ENCODE results near the gene KIF13A.
"Not testable (repeated sequence)": the region's sequence is repeated elsewhere in the genome, so short reads cannot be mapped to it uniquely, and the experiment has no call there.

KIF13A gene

GRCh38 chr6:17905611-17906592 is 81.5 kb downstream of the KIF13A start:
- in situ Hi-C loops (cut with MboI; ENCODE audit: low sequenced_read_pairs), result no loop called here

GRCh38 chr6:17904491-17905120 is 82.8 kb downstream of the KIF13A start:
- in situ Hi-C loops (cut with MboI; ENCODE audit: low sequenced_read_pairs), result no loop called here

DNA sequence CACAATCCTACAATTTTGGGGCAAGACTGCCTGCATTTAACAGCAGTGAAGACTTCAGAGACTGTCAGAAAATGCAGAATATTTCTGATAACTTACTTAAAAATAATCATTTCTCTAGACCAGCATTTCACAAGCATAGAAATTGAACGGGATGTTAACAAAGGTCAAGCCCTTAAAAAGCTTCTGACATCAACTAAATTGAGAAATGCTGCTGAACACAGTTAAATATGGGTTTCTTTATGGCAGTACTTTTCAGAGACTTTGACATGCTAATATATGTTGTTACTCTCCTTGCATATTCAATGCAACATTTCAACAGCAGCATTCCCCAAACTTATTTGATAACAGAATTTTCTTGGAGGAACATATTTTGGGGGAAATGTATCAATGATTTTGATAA is 84.5 kb downstream of the KIF13A start:
- in situ Hi-C loops (cut with MboI; ENCODE audit: low sequenced_read_pairs), result no loop called here

- in situ Hi-C loops (cut with MboI; ENCODE audit: low sequenced_read_pairs), result no loop called here
Measured at GRCh38 chr6:17901493-17901892, 85.9 kb downstream of the KIF13A start.

DNA sequence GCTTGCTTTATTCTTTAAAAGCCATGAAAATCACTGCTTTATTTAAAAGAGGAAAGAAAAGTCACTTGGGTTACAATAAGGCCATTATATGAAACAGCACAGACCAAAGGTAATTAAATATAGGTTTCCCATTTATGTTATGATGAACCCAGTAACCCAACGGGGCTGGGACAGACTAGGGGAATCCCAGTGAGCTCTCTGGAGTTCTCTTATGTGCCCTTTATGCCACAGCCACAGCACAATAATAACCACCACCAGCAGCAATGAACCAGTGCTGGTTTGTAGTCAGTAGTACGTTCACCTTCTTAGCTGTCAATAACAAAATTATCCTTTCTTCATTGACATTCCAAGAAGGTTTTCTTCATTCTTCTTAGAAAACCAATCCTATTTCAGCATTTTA is 87.4 kb downstream of the KIF13A start:
- in situ Hi-C loops (cut with MboI; ENCODE audit: low sequenced_read_pairs), result no loop called here

- in situ Hi-C loops (cut with MboI; ENCODE audit: low sequenced_read_pairs), result no loop called here
Measured at GRCh38 chr6:17899491-17899890, 87.9 kb downstream of the KIF13A start.

DNA sequence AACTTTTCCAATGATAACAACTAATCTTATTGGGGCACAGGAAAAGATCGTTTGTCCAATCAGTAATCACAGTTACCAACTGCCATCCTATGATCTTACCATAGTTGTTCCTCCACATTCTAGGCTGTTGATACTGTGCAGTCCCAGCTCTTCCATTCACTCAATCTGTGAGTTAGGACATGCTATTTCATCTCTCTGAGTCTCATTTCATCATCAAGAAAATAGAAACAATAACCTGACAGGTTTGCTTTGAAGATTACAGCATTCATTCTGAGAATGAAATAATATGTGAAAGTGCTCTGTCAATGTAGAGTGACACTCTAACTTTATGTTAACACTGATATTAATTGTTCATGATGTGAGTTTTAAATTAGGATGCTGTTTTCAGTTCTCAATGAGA is 89.8 kb downstream of the KIF13A start:
- in situ Hi-C loops (cut with MboI; ENCODE audit: low sequenced_read_pairs), result no loop called here

- in situ Hi-C loops (cut with MboI; ENCODE audit: low sequenced_read_pairs), result no loop called here
Measured at GRCh38 chr6:17894905-17895304, 92.5 kb downstream of the KIF13A start.

GRCh38 chr6:17894191-17894590 is 93.2 kb downstream of the KIF13A start:
- in situ Hi-C loops (cut with MboI; ENCODE audit: low sequenced_read_pairs), result no loop called here

DNA sequence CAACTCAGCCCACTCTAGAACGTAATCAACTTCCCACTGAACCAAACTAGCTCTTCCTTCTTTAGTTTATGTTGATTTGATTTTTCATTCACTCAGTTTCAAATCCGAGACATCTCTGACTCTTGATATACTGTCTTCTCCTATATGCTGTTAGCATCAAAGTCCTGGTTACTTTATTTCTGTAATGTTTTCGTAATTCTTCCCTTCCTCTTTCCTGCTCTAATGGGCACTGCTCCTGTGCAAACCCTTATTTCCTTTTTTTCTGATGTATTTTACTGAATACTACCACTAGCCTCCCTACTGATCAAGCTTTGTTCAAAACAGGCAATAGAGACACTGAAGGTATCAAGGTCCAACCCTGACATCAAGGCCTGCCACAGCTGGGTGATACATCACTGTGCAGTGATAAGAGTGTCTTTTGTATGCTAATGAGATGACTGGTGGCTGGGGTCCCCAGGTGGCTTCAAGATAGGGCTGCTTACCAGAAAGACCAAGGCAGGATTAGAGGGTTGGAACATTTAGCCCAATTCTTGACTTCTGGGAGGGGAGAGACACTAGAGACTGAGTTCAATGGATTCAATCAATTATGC is 95.2 kb downstream of the KIF13A start:
- in situ Hi-C loops (cut with MboI; ENCODE audit: low sequenced_read_pairs), result no loop called here

- in situ Hi-C loops (cut with MboI; ENCODE audit: low sequenced_read_pairs), result no loop called here
Measured at GRCh38 chr6:17890309-17890708, 97.1 kb downstream of the KIF13A start.

DNA sequence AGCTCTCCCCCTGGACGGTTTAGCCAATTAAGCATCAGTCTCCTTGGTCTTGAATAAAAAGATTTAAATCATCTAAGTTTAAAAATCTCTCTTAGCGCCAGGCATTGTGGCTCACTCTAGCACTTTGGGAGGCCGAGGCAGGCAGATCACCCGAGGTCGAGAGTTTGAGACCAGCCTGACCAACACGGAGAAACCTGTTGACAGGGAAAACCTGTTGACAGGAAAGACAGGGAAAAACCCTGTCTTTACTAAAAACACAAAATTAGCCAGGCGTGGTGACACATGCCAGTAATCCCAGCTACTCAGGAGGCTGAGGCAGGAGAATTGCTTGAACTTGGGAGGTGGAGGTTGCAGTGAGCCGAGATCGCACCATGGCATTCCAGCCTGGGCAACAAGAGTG is 97.7 kb downstream of the KIF13A start:
- in situ Hi-C loops (cut with MboI; ENCODE audit: low sequenced_read_pairs), result not testable (repeated sequence)

GRCh38 chr6:17886891-17887290 is 100.5 kb downstream of the KIF13A start:
- in situ Hi-C loops (cut with MboI; ENCODE audit: low sequenced_read_pairs), result no loop called here

GRCh38 chr6:17885889-17886576 is 101.4 kb downstream of the KIF13A start:
- in situ Hi-C loops (cut with MboI; ENCODE audit: low sequenced_read_pairs), result no loop called here

DNA sequence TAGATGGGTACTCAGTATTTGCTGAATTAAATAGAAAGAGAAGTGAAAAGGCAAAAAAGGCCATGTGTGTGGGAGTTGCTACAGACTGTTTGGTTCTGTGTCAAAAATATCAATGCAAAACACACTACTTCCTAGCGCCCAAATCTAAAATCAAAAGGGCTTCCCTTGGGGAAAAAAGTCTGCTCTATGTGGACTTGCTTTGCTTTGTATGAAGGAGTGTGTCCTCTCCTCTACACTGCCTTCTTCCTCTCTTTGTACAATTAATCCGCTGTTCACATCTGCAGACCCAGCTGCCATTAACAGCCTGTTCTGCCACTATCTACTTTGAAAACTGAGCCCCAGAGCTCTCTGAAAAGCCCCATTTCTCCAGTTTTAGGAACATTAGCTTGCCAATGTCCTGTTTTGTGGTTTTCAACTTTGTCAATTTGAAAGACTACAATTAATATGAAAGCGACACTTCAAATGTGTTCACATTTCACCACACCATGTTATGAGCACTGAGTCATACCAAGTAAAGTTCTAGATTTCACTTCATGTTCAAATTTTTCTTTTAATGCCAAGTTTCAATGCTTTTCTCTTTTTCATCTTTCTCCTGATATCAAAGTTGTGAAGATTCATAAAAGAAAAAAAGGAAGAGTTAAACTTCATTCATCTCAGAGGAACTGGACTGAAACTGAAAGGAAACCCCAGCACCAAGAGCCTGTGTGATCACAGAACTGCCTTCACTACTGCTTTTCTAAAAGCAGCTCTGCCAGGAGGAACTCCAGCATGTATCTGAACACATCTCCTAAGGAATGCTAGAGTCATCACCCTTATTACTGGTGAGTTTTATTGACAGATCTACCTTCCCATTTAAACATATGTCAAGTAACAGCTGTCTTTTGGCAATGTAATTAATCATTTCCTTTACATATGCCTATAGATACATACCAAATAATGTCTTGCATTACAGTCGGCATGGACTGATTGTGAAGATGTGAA is 102.6 kb downstream of the KIF13A start:
- in situ Hi-C loops (cut with MboI; ENCODE audit: low sequenced_read_pairs), result no loop called here

- in situ Hi-C loops (cut with MboI; ENCODE audit: low sequenced_read_pairs), result no loop called here
Measured at GRCh38 chr6:17883665-17884497, 103.6 kb downstream of the KIF13A start.

- in situ Hi-C loops (cut with MboI; ENCODE audit: low sequenced_read_pairs), result no loop called here
Measured at GRCh38 chr6:17881085-17881858, 106.2 kb downstream of the KIF13A start.

GRCh38 chr6:17879184-17879583 is 108.3 kb downstream of the KIF13A start:
- in situ Hi-C loops (cut with MboI; ENCODE audit: low sequenced_read_pairs), result no loop called here

Measured in HL-60/S4 treated with phorbol 12-myristate 13-acetate at 8.2 ng/mL for 4 days and 3 days (cell line).